Muscle layer of colon (tissue), 2 donors: Measurements from ENCODE around the gene C1orf52.

Source experiments
- H3K27ac ChIP-seq: one replicate; pipeline ENCODE4 v1.7.0; 2013; ENCODE audit warnings: low read depth, mild to moderate bottlenecking, low read length, moderate library complexity
- H3K27me3 ChIP-seq, 2 donors: one replicate each; pipeline ENCODE4 v1.7.0; 2013; ENCODE audit warnings: low read length in 2 of 2, mild to moderate bottlenecking in 2 of 2; ENCODE audit not compliant: insufficient read depth in 2 of 2, control insufficient read depth in 1 of 2
- H3K36me3 ChIP-seq: one replicate; pipeline ENCODE4 v1.7.0; 2013; ENCODE audit warnings: mild to moderate bottlenecking, low read length; ENCODE audit not compliant: insufficient read depth
- H3K4me1 ChIP-seq: one replicate; pipeline ENCODE4 v1.7.0; 2013; ENCODE audit warnings: mild to moderate bottlenecking, low read length; ENCODE audit not compliant: insufficient read depth
- H3K4me3 ChIP-seq, 2 donors: one replicate each; pipeline ENCODE4 v1.7.0; 2013; ENCODE audit warnings: low read length in 2 of 2, low read depth in 1 of 2, mild to moderate bottlenecking in 1 of 2, moderate library complexity in 1 of 2
- H3K9ac ChIP-seq: one replicate; pipeline ENCODE4 v1.7.0; 2013; ENCODE audit warnings: low read length
- H3K9me3 ChIP-seq: one replicate; pipeline ENCODE4 v1.7.0; 2013; ENCODE audit warnings: mild to moderate bottlenecking, low read length
- donor health status: abdominal sarcoma.
- donor health status: Adenocarcinoma of cecum.

Gene C1orf52

DNA sequence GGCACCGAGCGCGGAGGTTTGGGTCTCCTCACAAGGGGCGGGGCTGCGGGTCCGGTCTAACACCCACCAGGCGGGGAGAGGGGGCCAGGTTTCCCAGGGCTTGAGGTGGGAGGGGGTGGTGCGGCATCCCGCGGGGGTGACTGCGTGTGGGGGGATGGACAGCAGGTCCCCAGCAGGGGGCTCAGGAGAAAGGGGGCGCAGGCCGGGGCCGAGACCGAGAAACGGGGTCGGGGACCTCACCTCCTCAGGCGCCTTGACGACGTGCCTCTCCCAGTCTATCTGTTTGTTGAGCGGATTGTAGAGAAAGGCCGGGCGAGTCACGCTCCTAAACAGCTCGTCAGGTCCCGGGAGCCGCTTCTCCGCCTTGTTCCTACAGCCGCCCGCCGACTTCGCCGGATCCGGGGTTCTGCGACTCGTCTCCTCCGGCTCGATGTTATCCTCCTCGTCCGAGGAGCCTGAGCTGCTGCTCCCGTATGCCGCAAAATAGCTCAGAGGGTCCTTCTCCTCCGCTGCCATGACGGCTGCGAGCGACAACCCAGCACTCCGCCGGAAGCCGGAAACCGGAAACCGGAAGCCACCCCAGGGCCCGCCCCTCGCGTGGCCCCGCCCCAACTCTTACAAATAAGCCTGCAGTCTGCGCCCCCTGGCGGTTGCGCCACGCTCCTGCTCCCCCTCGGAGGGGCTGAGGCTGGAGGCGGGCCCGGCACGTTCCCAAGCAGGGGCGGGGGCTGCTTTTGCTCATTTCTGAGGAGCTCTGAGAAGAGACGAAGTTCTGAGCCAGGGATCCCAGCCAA lies at the start of gene C1orf52:
C1orf52 (minus strand) TSS at position 545 of the 794 bp plus-strand sequence; CDS start at position 516, 29 bp downstream.
- Histone ChIP-seq H3K4me1 (peaks cover 19% of the 10 kb centered on the region), H3K4me3 (peak within 1 kb of the TSS; percentile 70 to 84), H3K27ac (peak within 1 kb of the TSS; percentile 81), H3K27me3 (no peaks in the 10 kb centered on the region), H3K36me3 (peaks cover 17% of the 10 kb centered on the region), H3K9me3 (no peaks in the 10 kb centered on the region), H3K9ac (peak within 1 kb of the TSS; percentile 47)

DNA sequence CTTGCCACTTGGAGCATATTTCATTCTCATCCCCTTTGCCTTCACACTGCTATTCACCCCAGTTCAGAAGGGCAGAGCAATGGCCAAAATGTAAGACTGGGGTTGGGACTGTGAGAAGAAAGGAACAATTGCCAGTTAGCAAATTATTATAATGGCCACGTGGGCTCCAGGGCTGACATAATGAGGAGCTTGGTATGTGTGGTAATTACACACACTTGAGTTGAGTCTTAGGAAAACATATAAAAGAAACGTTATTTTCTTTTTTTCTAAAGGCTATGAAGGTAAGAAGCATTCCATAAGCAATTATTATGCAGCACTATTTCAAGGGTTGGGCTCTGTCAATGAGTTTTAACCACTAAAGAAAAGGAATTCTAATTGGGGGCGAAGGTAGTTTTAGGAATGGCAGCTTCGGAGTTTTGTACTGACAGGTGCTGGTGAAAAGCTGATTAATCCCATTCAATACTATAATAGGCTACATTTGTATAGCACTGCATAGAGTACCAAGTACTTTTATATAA lies 49.4 kb upstream of the C1orf52 start:
- Histone ChIP-seq H3K9ac (no peak overlapping the region), H3K9me3 (no peaks in the 10 kb centered on the region), H3K4me1 (peaks cover 15% of the 10 kb centered on the region), H3K4me3 (no peak overlapping the region), H3K27ac (no peak overlapping the region), H3K36me3 (no peaks in the 10 kb centered on the region), H3K27me3 (no peaks in the 10 kb centered on the region)

DNA sequence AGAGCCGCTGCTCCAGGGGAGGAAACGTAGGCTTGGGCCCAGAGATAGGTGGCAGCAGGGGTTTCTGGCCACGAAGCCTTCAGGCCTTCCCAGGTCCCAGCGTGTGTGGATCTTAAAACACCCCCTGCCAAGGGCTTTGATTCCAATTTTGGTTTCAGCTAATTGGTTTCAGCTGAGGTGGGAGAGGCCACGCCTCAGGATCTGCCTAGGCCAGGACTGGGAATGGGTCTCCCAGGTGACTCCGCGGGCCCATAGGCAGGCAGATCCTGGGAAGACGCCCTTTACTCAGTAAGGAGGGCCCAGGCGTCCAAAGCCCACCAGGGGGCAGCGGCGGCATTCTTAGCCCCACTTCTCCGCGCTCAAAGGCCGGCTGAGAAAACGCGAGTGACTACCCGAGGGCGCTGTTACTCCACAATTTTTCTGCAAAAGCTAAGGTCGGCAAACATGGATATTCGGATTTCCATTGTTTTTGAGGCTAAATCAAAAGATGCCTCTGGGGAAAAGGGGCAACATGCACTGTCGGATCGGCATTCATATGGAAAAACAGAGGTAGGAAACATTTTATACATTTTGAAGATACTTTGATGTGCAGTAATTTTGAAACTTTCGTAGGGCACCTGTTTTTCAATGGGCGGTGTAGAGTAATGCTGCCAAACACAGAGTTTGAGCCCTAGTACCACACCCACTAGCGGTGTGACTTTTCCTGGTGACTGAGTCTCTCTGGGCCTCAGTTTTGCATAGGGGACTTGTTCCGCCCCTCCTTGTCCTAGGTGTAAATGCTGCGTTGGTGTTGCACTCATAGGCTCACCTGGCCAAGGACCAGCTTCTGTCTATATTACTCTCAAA lies 48.7 kb upstream of the C1orf52 start:
- Histone ChIP-seq H3K27ac (no peak overlapping the region), H3K4me1 (peaks cover 10% of the 10 kb centered on the region), H3K36me3 (no peaks in the 10 kb centered on the region), H3K4me3 (no peak overlapping the region), H3K9me3 (no peaks in the 10 kb centered on the region), H3K27me3 (no peaks in the 10 kb centered on the region), H3K9ac (no peak overlapping the region)

DNA sequence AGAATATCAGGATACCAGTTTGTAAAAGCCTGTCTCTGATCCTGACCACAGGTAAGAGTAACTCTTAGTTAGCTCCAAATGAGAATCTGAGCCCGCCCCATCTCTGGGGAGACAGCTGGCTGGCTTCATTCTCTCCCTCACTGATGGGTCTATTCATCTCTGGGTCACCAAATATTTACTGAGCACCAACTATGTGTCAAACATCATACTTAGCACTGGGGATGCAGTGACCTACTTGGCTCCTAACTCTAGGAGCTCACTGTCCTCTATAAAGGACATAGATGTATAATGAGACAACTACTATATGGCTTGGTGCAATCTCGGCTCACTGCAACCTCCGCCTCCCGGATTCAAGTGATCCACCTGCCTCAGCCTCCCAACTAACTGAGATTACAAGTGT lies 46.8 kb upstream of the C1orf52 start:
- Histone ChIP-seq H3K9ac (no peak overlapping the region), H3K9me3 (no peaks in the 10 kb centered on the region)

DNA sequence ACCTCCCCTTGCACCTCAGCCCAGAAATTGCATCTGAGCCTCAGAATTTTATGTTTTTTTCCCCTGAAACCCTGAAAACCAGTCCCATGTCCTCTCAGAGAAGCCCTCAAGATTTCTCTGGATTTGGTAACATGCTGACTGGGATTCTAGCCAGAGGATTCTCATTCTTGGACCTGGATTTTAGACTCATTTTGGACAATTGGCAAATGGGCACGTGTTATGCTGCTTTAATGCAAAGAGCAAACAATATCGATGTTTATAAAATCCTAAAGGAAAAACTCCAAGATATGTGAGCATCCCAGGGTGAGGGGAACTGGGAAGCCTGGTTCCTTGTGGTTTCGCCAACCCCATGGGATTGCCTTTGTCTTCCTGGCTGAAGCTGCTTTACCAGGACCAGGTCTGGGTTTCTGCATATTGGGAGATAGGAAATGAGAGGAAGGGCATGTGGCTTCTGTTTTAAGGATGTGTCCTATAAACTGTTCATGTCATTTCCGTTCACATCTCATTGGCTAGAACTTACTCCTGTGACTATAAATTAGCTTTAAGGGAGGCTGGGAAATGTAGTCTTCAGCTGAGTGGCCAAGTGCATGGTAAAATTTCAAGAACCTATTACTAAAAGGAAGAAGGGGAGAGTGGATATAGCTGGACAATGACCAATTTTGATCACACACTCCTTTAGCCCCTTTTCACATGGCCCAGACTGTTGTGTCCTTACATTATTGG lies 44.1 kb upstream of the C1orf52 start:
- Histone ChIP-seq H3K36me3 (no peaks in the 10 kb centered on the region), H3K27ac (no peak overlapping the region), H3K4me3 (no peak overlapping the region), H3K9me3 (no peaks in the 10 kb centered on the region), H3K4me1 (peaks cover 9% of the 10 kb centered on the region), H3K27me3 (no peaks in the 10 kb centered on the region), H3K9ac (no peak overlapping the region)

More for the DNA sequence above, 46.8 kb upstream of the C1orf52 start:
- Histone ChIP-seq H3K4me1 (peaks cover 10% of the 10 kb centered on the region), H3K27me3 (no peaks in the 10 kb centered on the region), H3K4me3 (no peak overlapping the region), H3K36me3 (no peaks in the 10 kb centered on the region), H3K27ac (no peak overlapping the region)

DNA sequence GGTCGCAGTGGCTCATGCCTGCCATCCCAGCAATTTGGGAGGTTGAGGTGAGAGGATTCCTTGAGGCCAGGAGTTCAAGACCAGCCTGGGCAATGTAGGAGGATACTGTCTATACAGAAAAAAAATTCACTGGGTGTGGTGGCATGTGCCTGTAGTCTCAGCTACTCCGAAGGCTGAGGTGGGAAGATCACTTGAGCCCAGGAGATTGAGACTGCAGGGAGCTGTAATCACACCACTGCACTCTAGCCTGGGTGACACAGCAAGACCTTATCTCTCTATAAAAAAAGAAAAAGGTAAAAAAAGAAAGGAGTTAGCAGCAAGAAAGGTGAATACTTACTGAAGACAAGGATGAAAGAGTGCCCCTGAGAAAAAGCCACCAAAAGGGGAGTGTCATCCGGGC lies 40.7 kb upstream of the C1orf52 start:
- H3K36me3 ChIP-seq = no peaks in the 10 kb centered on the region
- peaks cover 17% of the 10 kb centered on the region for H3K4me1 ChIP-seq
- no peak overlapping the region for H3K4me3 ChIP-seq
- no peak overlapping the region for H3K27ac ChIP-seq
- H3K27me3 ChIP-seq = no peaks in the 10 kb centered on the region
- no peaks in the 10 kb centered on the region for H3K9me3 ChIP-seq
- no peak overlapping the region for H3K9ac ChIP-seq

DNA sequence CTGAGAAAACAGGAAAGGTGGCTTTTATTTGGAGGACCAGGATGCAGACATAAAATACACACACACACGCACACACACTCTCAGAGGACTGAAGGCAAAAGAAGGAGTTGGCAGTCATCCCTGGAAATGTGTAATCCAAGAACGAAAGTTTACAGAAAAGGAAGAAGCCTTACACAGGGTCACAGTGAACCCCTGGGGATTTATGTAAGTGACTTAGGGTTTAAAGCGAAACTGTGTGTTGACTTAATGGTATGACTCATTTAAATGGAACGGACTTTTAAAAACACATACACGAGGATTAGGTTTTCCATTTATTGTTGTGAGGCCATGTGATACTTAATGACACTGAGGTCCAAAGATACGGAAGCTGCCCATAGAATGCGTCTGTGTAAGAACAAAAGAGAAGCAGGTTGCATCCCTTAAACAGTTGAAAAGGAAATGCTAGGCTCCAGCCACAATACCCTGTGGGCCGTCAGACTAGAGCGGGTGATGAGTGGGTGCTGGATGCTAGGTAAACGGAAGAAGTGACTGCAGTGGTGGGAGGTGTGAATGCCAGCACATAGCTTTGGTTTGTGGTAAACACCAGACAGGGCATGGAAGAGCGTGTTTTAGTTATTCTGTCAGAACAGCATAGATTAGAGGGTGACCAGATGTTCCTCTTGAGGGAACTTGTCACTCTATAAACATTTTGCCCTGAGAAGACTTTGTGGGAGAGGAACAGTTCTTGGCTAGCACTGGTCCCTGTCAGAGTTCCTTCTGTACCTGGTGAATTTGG lies 38.6 kb upstream of the C1orf52 start:
- H3K9me3 ChIP-seq = no peaks in the 10 kb centered on the region
- no peaks in the 10 kb centered on the region for H3K27me3 ChIP-seq
- H3K4me3 ChIP-seq = peak overlapping the region in 1 of 2 donors; percentile 0
- no peak overlapping the region for H3K9ac ChIP-seq
- peak overlapping the region; percentile 66 for H3K27ac ChIP-seq
- peaks cover 17% of the 10 kb centered on the region for H3K4me1 ChIP-seq
- H3K36me3 ChIP-seq = no peaks in the 10 kb centered on the region

DNA sequence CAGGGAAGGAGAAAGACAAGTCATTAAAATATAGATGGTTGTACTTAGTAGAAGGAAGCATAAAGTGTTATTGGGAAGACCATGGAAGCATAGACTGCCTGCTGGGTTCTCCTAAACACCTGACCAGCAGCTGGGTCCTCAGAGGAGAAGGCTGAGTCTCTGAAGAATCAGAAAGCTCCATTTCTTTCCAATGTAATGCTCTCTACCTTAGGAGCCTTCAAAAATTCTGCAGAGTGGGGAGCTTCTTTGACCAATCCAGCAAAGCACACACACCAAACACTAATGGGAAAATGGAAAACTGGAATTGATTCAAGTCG lies 38.0 kb upstream of the C1orf52 start:
- Histone ChIP-seq H3K9me3 (no peaks in the 10 kb centered on the region), H3K27ac (peak overlapping the region; percentile 66), H3K4me3 (peak overlapping the region; percentile 0 to 14), H3K27me3 (no peaks in the 10 kb centered on the region), H3K36me3 (no peaks in the 10 kb centered on the region), H3K4me1 (peaks cover 17% of the 10 kb centered on the region), H3K9ac (no peak overlapping the region)

DNA sequence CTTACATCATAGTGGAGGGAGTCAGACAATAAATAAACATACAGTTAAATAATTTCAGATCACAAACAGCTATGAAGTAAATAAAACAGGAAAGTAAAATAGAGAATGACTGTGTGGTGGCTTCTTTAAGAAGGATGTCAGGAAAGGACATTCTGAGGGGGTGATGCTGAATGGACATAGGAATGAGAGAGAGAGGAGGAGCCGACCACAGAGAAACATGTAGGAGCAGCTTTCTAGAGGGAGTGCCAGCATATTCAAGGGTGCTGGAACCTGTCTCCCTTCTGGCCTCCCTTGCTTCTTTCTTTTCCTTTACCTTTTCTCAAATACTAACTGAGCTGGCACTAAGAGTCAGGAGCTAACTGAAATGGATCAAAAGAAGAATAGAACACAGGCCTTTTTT lies 37.5 kb upstream of the C1orf52 start:
- Histone ChIP-seq H3K9me3 (no peaks in the 10 kb centered on the region), H3K27ac (peak overlapping the region; percentile 66), H3K4me3 (peak overlapping the region in 1 of 2 donors; percentile 14), H3K9ac (no peak overlapping the region), H3K4me1 (peaks cover 17% of the 10 kb centered on the region), H3K27me3 (no peaks in the 10 kb centered on the region), H3K36me3 (no peaks in the 10 kb centered on the region)

DNA sequence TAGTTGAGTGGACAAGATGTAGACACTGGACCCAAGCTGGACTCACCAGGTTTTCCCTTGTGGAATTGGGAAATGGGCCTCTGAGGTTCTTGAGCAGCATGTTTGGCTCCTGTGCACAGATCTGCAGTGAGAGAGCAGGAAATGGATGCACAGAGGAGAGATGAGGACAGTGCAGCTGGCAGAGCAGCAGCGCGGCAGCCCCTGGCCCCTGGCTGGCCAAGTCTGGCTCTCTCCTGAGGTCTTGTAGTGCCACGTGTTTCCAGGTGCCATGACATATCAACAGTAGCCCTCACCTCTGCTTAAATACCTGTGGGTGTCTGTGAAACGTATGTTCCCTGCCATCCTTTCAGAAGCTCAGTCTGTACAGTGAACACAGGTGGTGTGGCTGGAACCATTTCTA lies 36.2 kb upstream of the C1orf52 start:
- Histone ChIP-seq H3K9ac (no peak overlapping the region), H3K27me3 (no peaks in the 10 kb centered on the region), H3K36me3 (no peaks in the 10 kb centered on the region), H3K4me3 (no peak overlapping the region), H3K27ac (no peak overlapping the region), H3K4me1 (peaks cover 17% of the 10 kb centered on the region), H3K9me3 (no peaks in the 10 kb centered on the region)
